ENCODE measurements around the gene AKAP6. TPM values are rescaled to one million over a fixed set of nuclear protein-coding genes. Genes with fewer than 3 reads are reported as not detected.

Gene AKAP6
- total RNA-seq, 3 donors from 2014 or later = 1.1 to 9.1 (median 4.6) TPM

GRCh38 chr14:32405856-32406255, 76.8 kb downstream of the AKAP6 start:
- no peak for TF ChIP-seq POLR2A (IDR thresholded peaks at IDR 0.05)
- TF ChIP-seq POLR2AphosphoS5 (IDR thresholded peaks at IDR 0.05) = no peak
- H3K36me3 ChIP-seq = no peaks in the 10 kb centered on the region
- no peak overlapping the region for H3K27ac ChIP-seq
- no peaks in the 10 kb centered on the region for H3K9me3 ChIP-seq
- no peaks in the 10 kb centered on the region for H3K4me1 ChIP-seq
- intact Hi-C loops (cut with DNase I; ENCODE audit: low total_unique reads) = no loop called here
- no peak overlapping the region for H3K4me3 ChIP-seq
- no peaks in the 10 kb centered on the region for H3K27me3 ChIP-seq
- no peak for DNase-seq (ENCODE audit: low spot score in 2 of 2)

GRCh38 chr14:32407130-32407529, 78.0 kb downstream of the AKAP6 start:
- no peak overlapping the region for H3K4me3 ChIP-seq
- intact Hi-C loops (cut with DNase I; ENCODE audit: low total_unique reads) = no loop called here
- no peaks in the 10 kb centered on the region for H3K9me3 ChIP-seq
- no peaks in the 10 kb centered on the region for H3K36me3 ChIP-seq
- no peak for TF ChIP-seq POLR2AphosphoS5 (IDR thresholded peaks at IDR 0.05)
- no peak for TF ChIP-seq POLR2A (IDR thresholded peaks at IDR 0.05)
- no peak for TF ChIP-seq CTCF (IDR thresholded peaks at IDR 0.05)
- H3K4me1 ChIP-seq = no peaks in the 10 kb centered on the region
- no peak overlapping the region for H3K27ac ChIP-seq
- no peaks in the 10 kb centered on the region for H3K27me3 ChIP-seq
- DNase-seq (ENCODE audit: low spot score in 2 of 2) = no peak

DNA sequence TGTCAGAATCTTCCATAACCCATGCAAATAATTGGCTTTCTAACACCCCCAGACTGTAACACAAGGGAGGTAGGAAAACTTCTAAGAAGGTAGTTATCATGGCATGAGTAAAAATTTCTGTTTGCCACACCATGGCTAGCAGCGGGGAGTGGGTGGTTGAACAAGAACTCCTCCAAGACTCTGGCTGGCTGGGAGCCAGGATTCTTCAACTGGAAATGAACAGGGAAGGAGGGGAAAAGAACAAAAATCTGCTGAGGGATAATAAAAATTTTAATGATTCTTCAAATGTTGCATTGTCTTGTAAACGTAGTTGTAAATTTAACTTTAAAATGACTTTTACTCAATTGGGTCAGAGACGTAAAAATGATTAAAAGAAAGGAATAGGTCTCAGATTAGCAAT, 78.9 kb downstream of the AKAP6 start:
- Histone ChIP-seq H3K36me3 (no peaks in the 10 kb centered on the region), H3K27me3 (no peaks in the 10 kb centered on the region), H3K27ac (no peak overlapping the region), H3K4me3 (no peak overlapping the region), H3K4me1 (no peaks in the 10 kb centered on the region), H3K9me3 (no peaks in the 10 kb centered on the region)
- intact Hi-C loops (cut with DNase I; ENCODE audit: low total_unique reads) = no loop called here
- TF ChIP-seq CTCF (IDR thresholded peaks at IDR 0.05) (no peak), POLR2AphosphoS5 (IDR thresholded peaks at IDR 0.05) (no peak), POLR2A (IDR thresholded peaks at IDR 0.05) (no peak)
- peak in 1 of 2 donors; percentile 28 for DNase-seq (ENCODE audit: low spot score in 2 of 2)

DNA sequence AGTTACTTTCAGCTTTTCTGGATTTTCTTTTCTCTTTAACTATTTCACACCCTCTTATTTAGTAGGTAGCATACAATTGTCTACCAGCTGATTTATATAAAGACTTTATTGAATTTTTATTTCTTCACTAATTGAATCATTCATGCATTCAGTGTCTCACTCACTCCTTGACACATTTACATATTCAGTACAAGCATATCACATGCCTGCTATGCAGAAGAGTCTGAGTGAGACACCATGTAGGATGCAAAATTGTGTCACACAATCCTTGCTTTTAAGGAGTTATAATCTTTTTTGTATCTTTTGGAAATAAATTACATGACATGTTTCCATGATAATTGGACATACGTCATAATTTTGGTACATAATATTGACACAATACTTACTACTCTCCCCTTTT, 83.0 kb downstream of the AKAP6 start:
- no peaks in the 10 kb centered on the region for H3K27me3 ChIP-seq
- intact Hi-C loops (cut with DNase I; ENCODE audit: low total_unique reads) = no loop called here
- H3K27ac ChIP-seq = no peak overlapping the region
- TF ChIP-seq POLR2AphosphoS5 (IDR thresholded peaks at IDR 0.05) (no peak), POLR2A (IDR thresholded peaks at IDR 0.05) (no peak), CTCF (IDR thresholded peaks at IDR 0.05) (no peak)
- H3K36me3 ChIP-seq = no peaks in the 10 kb centered on the region
- DNase-seq (ENCODE audit: low spot score in 2 of 2) = no peak
- H3K4me1 ChIP-seq = no peaks in the 10 kb centered on the region
- H3K9me3 ChIP-seq = no peaks in the 10 kb centered on the region
- H3K4me3 ChIP-seq = no peak overlapping the region

GRCh38 chr14:32412532-32412931, 83.4 kb downstream of the AKAP6 start:
- H3K27me3 ChIP-seq = no peaks in the 10 kb centered on the region
- H3K4me3 ChIP-seq = no peak overlapping the region
- H3K4me1 ChIP-seq = no peaks in the 10 kb centered on the region
- H3K27ac ChIP-seq = no peak overlapping the region
- no peaks in the 10 kb centered on the region for H3K9me3 ChIP-seq
- TF ChIP-seq CTCF (IDR thresholded peaks at IDR 0.05) (no peak), POLR2AphosphoS5 (IDR thresholded peaks at IDR 0.05) (no peak), POLR2A (IDR thresholded peaks at IDR 0.05) (no peak)
- intact Hi-C loops (cut with DNase I; ENCODE audit: low total_unique reads) = no loop called here
- H3K36me3 ChIP-seq = no peaks in the 10 kb centered on the region
- no peak for DNase-seq (ENCODE audit: low spot score in 2 of 2)
